ENCODE measurements around the gene RHOXF2B.
"Not testable (repeated sequence)": the region's sequence is repeated elsewhere in the genome, so short reads cannot be mapped to it uniquely, and the experiment has no call there.

The RHOXF2B gene

GRCh38 chrX:120077590-120077989 is at the start of gene RHOXF2B:
Gene RHOXF2B, minus strand, starts transcription at chrX:120077690. Its CDS starts 138 bp downstream, at chrX:120077552.
- not testable (repeated sequence) for DNase-seq

- DNase-seq = no peak
Measured at GRCh38 chrX:120125444-120125843, 48.0 kb upstream of the RHOXF2B start.

- DNase-seq = no peak
Measured at GRCh38 chrX:120120223-120120622, 42.7 kb upstream of the RHOXF2B start.

- DNase-seq = no peak
Measured at GRCh38 chrX:120115438-120115963, 38.0 kb upstream of the RHOXF2B start, which contains the start of gene RHOXF1. Gene RHOXF1, minus strand, starts transcription at chrX:120115913. Its CDS starts 51 bp downstream, at chrX:120115862.

GRCh38 chrX:120111611-120112010 is 34.1 kb upstream of the RHOXF2B start:
- no peak for DNase-seq

- no peak for DNase-seq
Measured at GRCh38 chrX:120109378-120109777, 31.9 kb upstream of the RHOXF2B start.

GRCh38 chrX:120104707-120105106 is 27.2 kb upstream of the RHOXF2B start:
- not testable (repeated sequence) for DNase-seq

- DNase-seq = not testable (repeated sequence)
Measured at GRCh38 chrX:120101057-120101456, 23.6 kb upstream of the RHOXF2B start.

GRCh38 chrX:120090208-120090607 is 12.7 kb upstream of the RHOXF2B start:
- DNase-seq = no peak

- DNase-seq = no peak
Measured at GRCh38 chrX:120087289-120088017, 10.0 kb upstream of the RHOXF2B start.

- not testable (repeated sequence) for DNase-seq
Measured at GRCh38 chrX:120085553-120086185, 8.2 kb upstream of the RHOXF2B start.

- DNase-seq = not testable (repeated sequence)
Measured at GRCh38 chrX:120066169-120066568, 11.3 kb downstream of the RHOXF2B start.

GRCh38 chrX:120042712-120043111 is 34.8 kb downstream of the RHOXF2B start:
- not testable (repeated sequence) for DNase-seq

GRCh38 chrX:120042247-120042646 is 35.2 kb downstream of the RHOXF2B start:
- DNase-seq = not testable (repeated sequence)

GRCh38 chrX:120040176-120040575 is 37.3 kb downstream of the RHOXF2B start:
- not testable (repeated sequence) for DNase-seq

GRCh38 chrX:120039087-120039733 is 38.3 kb downstream of the RHOXF2B start:
- DNase-seq = not testable (repeated sequence)

GRCh38 chrX:120036704-120037103 is 40.8 kb downstream of the RHOXF2B start:
- DNase-seq = no peak

GRCh38 chrX:120035522-120036309 is 41.8 kb downstream of the RHOXF2B start:
- DNase-seq = not testable (repeated sequence)

GRCh38 chrX:120029354-120029753 is 48.1 kb downstream of the RHOXF2B start:
- DNase-seq = no peak

- no peak for DNase-seq
Measured at GRCh38 chrX:120023259-120023658, 54.2 kb downstream of the RHOXF2B start.

- no peak for DNase-seq
Measured at GRCh38 chrX:120022763-120023162, 54.7 kb downstream of the RHOXF2B start.
